HepG2 (cell line): Measurements from ENCODE around the gene ZBTB20. TPM values are rescaled to one million over a fixed set of nuclear protein-coding genes. Genes with fewer than 3 reads are reported as not detected.

Experiments
- ATAC-seq: fragments of 200-7000 bp; cut with Tn5 transposase; 3 replicates; pipeline ENCODE4 v1.9.1; 2020; ENCODE audit warnings: mild to moderate bottlenecking, moderate library complexity
- BruUV-seq: library from RNA; stranded (reverse); fragments of 400-500 nt; replicated peaks from 2 replicates; lab custom pipeline; 2021; lab: Mats Ljungman, UMichigan
- CTCF ChIA-PET: fragments of 300-600 bp; formaldehyde crosslinking; extraction: SDS; loops from one replicate; lab custom pipeline; 2021; ENCODE audit warnings: low total read pairs, inconsistent platforms, low intra/inter-chr PET ratio; lab: Yijun Ruan, JAX
- POLR2A ChIA-PET: fragments of 350-600 bp; sonication (Branson Sonifier 250); formaldehyde crosslinking; loops from one replicate; lab custom pipeline; 2020; ENCODE audit warnings: antibody characterized with exemption, inconsistent platforms; lab: Yijun Ruan, JAX
- DNase-seq: peaks from one replicate; pipeline ENCODE4 v3.0.0-alpha.2; 2015; ENCODE audit warnings: low spot score
- FAIRE-seq: peaks from 3 replicates; lab custom pipeline; 2011; peaks lifted over from hg19 to GRCh38; lab: Jason Lieb, UNC
- H2AFZ ChIP-seq: one replicate; pipeline ENCODE4 v1.6.1; 2011; ENCODE audit warnings: low read length, inconsistent platforms
- H3K27ac ChIP-seq: fragments of 300-600 bp; 3 replicates; pipeline ENCODE4 v1.8.0; 2011; ENCODE audit warnings: mixed run types, mild to moderate bottlenecking, mixed read lengths, low read length, inconsistent platforms; ENCODE audit not compliant: insufficient read depth; ENCODE audit errors: extremely low read length
- H3K27me3 ChIP-seq, 2 experiments: fragments of 200-600 bp in 1 of 2; 2 replicates in 1 of 2; 3 replicates in 1 of 2; pipeline versions ENCODE4 v1.6.0 to v1.8.0; 2011; ENCODE audit warnings: low read length in 2 of 2, mild to moderate bottlenecking in 2 of 2, moderate library complexity in 2 of 2, inconsistent platforms in 1 of 2; ENCODE audit not compliant: insufficient read depth in 2 of 2, control insufficient read depth in 1 of 2
- H3K36me3 ChIP-seq, 2 experiments: fragments of 200-600 bp in 1 of 2; replicated peaks in 1 of 2; 2 replicates in 1 of 2; 3 replicates in 1 of 2; pipeline versions ENCODE4 v1.5.1 to v1.8.0; 2011; ENCODE audit warnings: low read length in 2 of 2, inconsistent platforms in 1 of 2; ENCODE audit not compliant: insufficient read depth in 2 of 2, control insufficient read depth in 1 of 2
- H3K4me1 ChIP-seq: 2 replicates; pipeline ENCODE4 v1.5.1; 2012; ENCODE audit warnings: low read length, inconsistent platforms; ENCODE audit not compliant: insufficient read depth
- H3K4me2 ChIP-seq: 2 replicates; pipeline ENCODE4 v1.6.0; 2011; ENCODE audit warnings: low read depth, low read length, inconsistent platforms
- H3K4me3 ChIP-seq, 3 experiments: fragments of 200-600 bp in 1 of 3; sonication (generic), shearing (Covaris generic) in 1 of 3; replicated peaks in 1 of 3; 2 replicates each; pipeline ENCODE4 v1.5.1; 2011 to 2016; ENCODE audit warnings: low read length in 3 of 3, inconsistent platforms in 2 of 3, low read depth in 2 of 3, mild to moderate bottlenecking in 2 of 3, control low read depth in 1 of 3, mixed read lengths in 1 of 3; ENCODE audit not compliant: insufficient read depth in 1 of 3
- H3K79me2 ChIP-seq: one replicate; pipeline ENCODE4 v1.6.1; 2011; ENCODE audit warnings: low read length, inconsistent platforms; ENCODE audit not compliant: insufficient read depth
- H3K9ac ChIP-seq: 2 replicates; pipeline ENCODE4 v1.6.0; 2011; ENCODE audit warnings: mild to moderate bottlenecking, low read depth, low read length, inconsistent platforms; ENCODE audit not compliant: insufficient read depth
- H3K9me3 ChIP-seq: 2 replicates; pipeline ENCODE4 v1.5.1; 2012; ENCODE audit warnings: mild to moderate bottlenecking, low read length
- H4K20me1 ChIP-seq: 2 replicates; pipeline ENCODE4 v1.6.0; 2011; ENCODE audit warnings: inconsistent platforms, mild to moderate bottlenecking, low read length, moderate library complexity; ENCODE audit not compliant: insufficient read depth
- FOXA1 ChIP-seq, 2 experiments: fragments of 450-650 bp in 1 of 2; sonication (generic) in 1 of 2; formaldehyde crosslinking in 1 of 2; IDR thresholded peaks; 2 replicates each; pipeline versions ENCODE4 v1.4.0 to v1.6.1; 2016 to 2020; ENCODE audit warnings: missing genetic modification reagents in 1 of 2
- PHF21A ChIP-seq: sonication (generic); formaldehyde crosslinking; IDR thresholded peaks from 2 replicates; pipeline ENCODE4 v1.5.0; 2020; ENCODE audit warnings: mild to moderate bottlenecking, missing genetic modification reagents
- ZNF382 ChIP-seq: sonication (generic); formaldehyde crosslinking; IDR thresholded peaks from 2 replicates; pipeline ENCODE4 v1.5.0; 2020; ENCODE audit warnings: missing genetic modification reagents, mild to moderate bottlenecking, borderline replicate concordance
- ZNF577 ChIP-seq: sonication (generic); formaldehyde crosslinking; IDR thresholded peaks from 2 replicates; pipeline ENCODE4 v1.4.0; 2020; ENCODE audit warnings: mild to moderate bottlenecking, low read depth, missing genetic modification reagents, borderline replicate concordance
- WGBS: methylation state at CpG from one replicate; pipeline ENCODE4 v1.1.6; 2017; ENCODE audit warnings: low lambda C conversion rate; 5-methylcytosine and 5-hydroxymethylcytosine counted together
- in situ Hi-C: cut with HindIII; loops from 2 replicates; pipeline ENCODE4 v1.10.0; 2017; ENCODE audit warnings: low pct_unique_long_range_greater_than_20kb; ENCODE audit not compliant: extremely low pct_ligation_motif_present
- intact Hi-C: fragments of 100-400 bp; cut with micrococcal nuclease; formaldehyde crosslinking; loops from one replicate; pipeline ENCODE4 v1.10.0; 2022; ENCODE audit not compliant: unreplicated experiment
- polyA plus RNA-seq, 8 experiments: library from polyadenylated mRNA; depleted of rRNA in 3 of 8; stranded (reverse) in 7 of 8; unstranded in 1 of 8; fragments of >200 nt; fragmentation: Illumina TruSeq in 4 of 8; extraction: Trizol in 4 of 8; gene quantifications; 2 replicates each; pipeline versions ENCODE4 v1.2.1 to v1.2.3, GENCODE V29; 2011 to 2016; ENCODE audit warnings: low read depth in 4 of 8, missing spikeins in 1 of 8, mixed read lengths in 1 of 8; ENCODE audit not compliant: insufficient read depth in 1 of 8
- total RNA-seq, 5 experiments: library from RNA; depleted of rRNA; stranded (reverse); fragments of >200 nt; fragmentation: Illumina TruSeq; extraction: Trizol; gene quantifications; 2 replicates each; pipeline ENCODE4 v1.2.3, GENCODE V29; 2016; ENCODE audit warnings: low read depth in 1 of 5
- TF ChIP-seq, protein P1 (sequence below): sonication (generic); formaldehyde crosslinking; conservative IDR thresholded peaks from 2 replicates; pipeline ENCODE4 v1.4.0; 2020; ENCODE audit warnings: mild to moderate bottlenecking, missing genetic modification reagents, moderate library complexity

Gene ZBTB20
- total and polyA plus RNA-seq, 2 of the 13 experiments (the other 11 are each of a cell fraction or from before 2014, with no cell fraction given) = 1.9 to 8.8 TPM

DNA sequence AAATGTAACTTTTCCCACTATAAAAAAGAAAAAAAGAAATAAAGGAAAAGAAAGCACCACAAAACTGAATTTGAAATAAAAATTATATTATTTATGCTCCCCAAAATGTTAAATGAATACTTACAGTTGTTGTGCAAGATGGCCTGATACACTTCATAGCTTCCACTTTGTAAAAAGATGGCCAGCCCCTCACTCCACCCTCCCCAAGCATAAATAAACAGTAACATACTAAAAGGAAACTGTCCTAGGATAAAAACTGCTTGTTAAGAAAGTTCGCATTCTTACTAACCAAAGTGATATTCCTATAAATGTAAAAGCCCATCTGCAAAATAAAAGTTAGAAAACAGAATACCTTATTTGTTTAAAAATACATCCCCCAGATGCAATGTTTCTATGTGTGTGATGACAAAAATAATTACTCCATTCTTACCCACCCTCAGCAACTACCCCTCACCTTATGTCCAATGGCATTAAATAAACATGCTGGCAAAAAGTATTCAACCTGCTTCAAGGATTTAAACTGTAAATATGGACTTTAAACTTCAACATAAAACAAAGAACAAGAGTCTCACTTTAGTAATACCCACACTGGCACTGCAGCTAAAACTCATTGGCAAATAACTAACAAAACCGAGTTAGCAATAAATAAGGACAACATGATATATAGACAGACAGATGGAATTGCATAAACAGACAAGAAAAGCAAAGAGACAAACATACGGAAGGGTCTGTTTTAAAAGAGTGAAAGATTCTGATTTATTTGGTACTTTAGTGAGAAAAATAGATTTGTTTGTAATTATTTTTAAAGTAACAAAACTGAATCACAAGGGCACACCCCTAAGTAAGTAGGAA, 47.7 kb downstream of the ZBTB20 start (continued):
- TF ChIP-seq, protein P1, sequence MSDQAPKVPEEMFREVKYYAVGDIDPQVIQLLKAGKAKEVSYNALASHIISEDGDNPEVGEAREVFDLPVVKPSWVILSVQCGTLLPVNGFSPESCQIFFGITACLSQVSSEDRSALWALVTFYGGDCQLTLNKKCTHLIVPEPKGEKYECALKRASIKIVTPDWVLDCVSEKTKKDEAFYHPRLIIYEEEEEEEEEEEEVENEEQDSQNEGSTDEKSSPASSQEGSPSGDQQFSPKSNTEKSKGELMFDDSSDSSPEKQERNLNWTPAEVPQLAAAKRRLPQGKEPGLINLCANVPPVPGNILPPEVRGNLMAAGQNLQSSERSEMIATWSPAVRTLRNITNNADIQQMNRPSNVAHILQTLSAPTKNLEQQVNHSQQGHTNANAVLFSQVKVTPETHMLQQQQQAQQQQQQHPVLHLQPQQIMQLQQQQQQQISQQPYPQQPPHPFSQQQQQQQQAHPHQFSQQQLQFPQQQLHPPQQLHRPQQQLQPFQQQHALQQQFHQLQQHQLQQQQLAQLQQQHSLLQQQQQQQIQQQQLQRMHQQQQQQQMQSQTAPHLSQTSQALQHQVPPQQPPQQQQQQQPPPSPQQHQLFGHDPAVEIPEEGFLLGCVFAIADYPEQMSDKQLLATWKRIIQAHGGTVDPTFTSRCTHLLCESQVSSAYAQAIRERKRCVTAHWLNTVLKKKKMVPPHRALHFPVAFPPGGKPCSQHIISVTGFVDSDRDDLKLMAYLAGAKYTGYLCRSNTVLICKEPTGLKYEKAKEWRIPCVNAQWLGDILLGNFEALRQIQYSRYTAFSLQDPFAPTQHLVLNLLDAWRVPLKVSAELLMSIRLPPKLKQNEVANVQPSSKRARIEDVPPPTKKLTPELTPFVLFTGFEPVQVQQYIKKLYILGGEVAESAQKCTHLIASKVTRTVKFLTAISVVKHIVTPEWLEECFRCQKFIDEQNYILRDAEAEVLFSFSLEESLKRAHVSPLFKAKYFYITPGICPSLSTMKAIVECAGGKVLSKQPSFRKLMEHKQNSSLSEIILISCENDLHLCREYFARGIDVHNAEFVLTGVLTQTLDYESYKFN = peak; percentile 56; the same call in 1 of the 2 replicates
- TF ChIP-seq FOXA1 (IDR thresholded peaks at IDR 0.05) (0 out of 2 replicates have a peak, but pooled peaks have one; percentile 31), FOXA1 (CRISPR knock-in tag; IDR thresholded peaks at IDR 0.05) (peak; percentile 35; the same call in 1 of the 2 replicates), PHF21A (CRISPR knock-in tag) (no peak), ZNF382 (CRISPR knock-in tag) (no peak)

- ATAC-seq (no peak), DNase-seq (no peak), FAIRE-seq (no peak)
- peaks cover 18% of the 10 kb centered on the region for H3K4me1 ChIP-seq
- intact Hi-C loops = loop anchor here (10.0 kb wide), 1 partner anchor 116 kb away; no protein-coding TSS in a partner anchor
- WGBS = 95% methylated on average over 7 of the region's 7 CpGs
- H3K79me2 ChIP-seq = no peaks in the 10 kb centered on the region
- no TSS peak for BruUV-seq
- no peaks in the 10 kb centered on the region for H3K9me3 ChIP-seq
- no peaks in the 10 kb centered on the region for H3K27me3 ChIP-seq
- no peak for TF ChIP-seq ZNF577 (CRISPR knock-in tag)
- CTCF ChIA-PET = no interaction called here
- H3K36me3 ChIP-seq = no peaks in the 10 kb centered on the region
- no peaks in the 10 kb centered on the region for H4K20me1 ChIP-seq
- in situ Hi-C loops = loop anchor here (10.0 to 25.0 kb wide), 2 partner anchors 589 to 716 kb away; no protein-coding TSS in a partner anchor
- H3K4me2 ChIP-seq = no peak overlapping the region
- H3K4me3 ChIP-seq = 0 out of 6 replicates have a peak overlapping the region, but pooled peaks of 1 of the 3 experiments have one; percentile 43
- H2AFZ ChIP-seq = no peak overlapping the region
- H3K27ac ChIP-seq = no peak overlapping the region
- POLR2A ChIA-PET = no interaction called here
- no peak overlapping the region for H3K9ac ChIP-seq
These were observed 48.6 kb downstream of the ZBTB20 start for GRCh38 chr3:115098354-115099073.
